Measurements from ENCODE around the gene NEK1.
A peak's percentile ranks its signal among the peaks of the same experiment; 100 is the strongest.

NEK1 gene

GRCh38 chr4:169404960-169405359, 207.4 kb downstream of the NEK1 start:
- TF ChIP-seq POLR2AphosphoS5 (IDR thresholded peaks at IDR 0.05; ENCODE audit: low read depth, low read length) (no peak), TAF1 (IDR thresholded peaks at IDR 0.05; ENCODE audit: borderline replicate concordance, low read depth, low read length) (no peak), POLR2A (IDR thresholded peaks at IDR 0.05; ENCODE audit: low read depth, low read length) (no peak)
- FAIRE-seq (no peak), DNase-seq (ENCODE audit: insufficient read length) (no peak)

GRCh38 chr4:169400832-169401231, 211.6 kb downstream of the NEK1 start:
- DNase-seq (ENCODE audit: insufficient read length) (no peak), FAIRE-seq (peak; percentile 74)
- no peak for TF ChIP-seq POLR2AphosphoS5 (IDR thresholded peaks at IDR 0.05; ENCODE audit: low read depth, low read length)
- no peak for TF ChIP-seq TAF1 (IDR thresholded peaks at IDR 0.05; ENCODE audit: borderline replicate concordance, low read depth, low read length)
- no peak for TF ChIP-seq POLR2A (IDR thresholded peaks at IDR 0.05; ENCODE audit: low read depth, low read length)

GRCh38 chr4:169399976-169400767, 212.2 kb downstream of the NEK1 start:
- FAIRE-seq (no peak), DNase-seq (ENCODE audit: insufficient read length) (no peak)
- no peak for TF ChIP-seq POLR2A (IDR thresholded peaks at IDR 0.05; ENCODE audit: low read depth, low read length)
- TF ChIP-seq POLR2AphosphoS5 (IDR thresholded peaks at IDR 0.05; ENCODE audit: low read depth, low read length), result no peak
- no peak for TF ChIP-seq TAF1 (IDR thresholded peaks at IDR 0.05; ENCODE audit: borderline replicate concordance, low read depth, low read length)

GRCh38 chr4:169398316-169398715, 214.1 kb downstream of the NEK1 start:
- DNase-seq (ENCODE audit: insufficient read length), result no peak
- TF ChIP-seq POLR2AphosphoS5 (IDR thresholded peaks at IDR 0.05; ENCODE audit: low read depth, low read length) (no peak), TAF1 (IDR thresholded peaks at IDR 0.05; ENCODE audit: borderline replicate concordance, low read depth, low read length) (no peak), POLR2A (IDR thresholded peaks at IDR 0.05; ENCODE audit: low read depth, low read length) (no peak)
- no peak for FAIRE-seq

GRCh38 chr4:169397762-169398161, 214.6 kb downstream of the NEK1 start:
- TF ChIP-seq POLR2A (IDR thresholded peaks at IDR 0.05; ENCODE audit: low read depth, low read length), result no peak
- TF ChIP-seq TAF1 (IDR thresholded peaks at IDR 0.05; ENCODE audit: borderline replicate concordance, low read depth, low read length), result no peak
- DNase-seq (ENCODE audit: insufficient read length) (no peak), FAIRE-seq (no peak)

GRCh38 chr4:169385376-169385775, 227.0 kb downstream of the NEK1 start:
- DNase-seq (ENCODE audit: insufficient read length), result no peak
- no peak for FAIRE-seq
- TF ChIP-seq POLR2A (IDR thresholded peaks at IDR 0.05; ENCODE audit: low read depth, low read length), result no peak
- TF ChIP-seq POLR2AphosphoS5 (IDR thresholded peaks at IDR 0.05; ENCODE audit: low read depth, low read length), result no peak

- TF ChIP-seq POLR2A (IDR thresholded peaks at IDR 0.05; ENCODE audit: low read depth, low read length) (no peak), TAF1 (IDR thresholded peaks at IDR 0.05; ENCODE audit: borderline replicate concordance, low read depth, low read length) (no peak), POLR2AphosphoS5 (IDR thresholded peaks at IDR 0.05; ENCODE audit: low read depth, low read length) (no peak)
- no peak for DNase-seq (ENCODE audit: insufficient read length)
- FAIRE-seq, result no peak
Observed at GRCh38 chr4:169384779-169385178, 227.6 kb downstream of the NEK1 start.

- TF ChIP-seq POLR2AphosphoS5 (IDR thresholded peaks at IDR 0.05; ENCODE audit: low read depth, low read length) (no peak), POLR2A (IDR thresholded peaks at IDR 0.05; ENCODE audit: low read depth, low read length) (no peak), TAF1 (IDR thresholded peaks at IDR 0.05; ENCODE audit: borderline replicate concordance, low read depth, low read length) (no peak)
- FAIRE-seq (no peak), DNase-seq (ENCODE audit: insufficient read length) (no peak)
Observed at GRCh38 chr4:169383724-169384123, 228.7 kb downstream of the NEK1 start.

GRCh38 chr4:169379688-169380087, 232.7 kb downstream of the NEK1 start:
- DNase-seq (ENCODE audit: insufficient read length) (no peak), FAIRE-seq (no peak)
- TF ChIP-seq TAF1 (IDR thresholded peaks at IDR 0.05; ENCODE audit: borderline replicate concordance, low read depth, low read length), result no peak
- no peak for TF ChIP-seq POLR2AphosphoS5 (IDR thresholded peaks at IDR 0.05; ENCODE audit: low read depth, low read length)
- no peak for TF ChIP-seq POLR2A (IDR thresholded peaks at IDR 0.05; ENCODE audit: low read depth, low read length)

GRCh38 chr4:169377367-169377766, 235.0 kb downstream of the NEK1 start:
- no peak for FAIRE-seq

GRCh38 chr4:169376421-169376820, 236.0 kb downstream of the NEK1 start:
- FAIRE-seq, result no peak
- DNase-seq (ENCODE audit: insufficient read length), result no peak

More at GRCh38 chr4:169377367-169377766, 235.0 kb downstream of the NEK1 start:
- TF ChIP-seq POLR2A (IDR thresholded peaks at IDR 0.05; ENCODE audit: low read depth, low read length) (no peak), POLR2AphosphoS5 (IDR thresholded peaks at IDR 0.05; ENCODE audit: low read depth, low read length) (no peak), TAF1 (IDR thresholded peaks at IDR 0.05; ENCODE audit: borderline replicate concordance, low read depth, low read length) (no peak)
- DNase-seq (ENCODE audit: insufficient read length), result no peak

GRCh38 chr4:169372791-169373190, 239.6 kb downstream of the NEK1 start:
- no peak for TF ChIP-seq POLR2AphosphoS5 (IDR thresholded peaks at IDR 0.05; ENCODE audit: low read depth, low read length)
- DNase-seq (ENCODE audit: insufficient read length) (no peak), FAIRE-seq (peak; percentile 50)

More at GRCh38 chr4:169376421-169376820, 236.0 kb downstream of the NEK1 start:
- TF ChIP-seq TAF1 (IDR thresholded peaks at IDR 0.05; ENCODE audit: borderline replicate concordance, low read depth, low read length) (no peak), POLR2AphosphoS5 (IDR thresholded peaks at IDR 0.05; ENCODE audit: low read depth, low read length) (no peak), POLR2A (IDR thresholded peaks at IDR 0.05; ENCODE audit: low read depth, low read length) (no peak)
